Activated CD4-positive, alpha-beta T cell treated with anti-CD3 and anti-CD28 coated beads, Interleukin-2, amount 10 ng/mL, durations not matched to agents 24 days and 14 days (primary cell): ENCODE measurements around the gene P2RX2. TPM values are rescaled to one million over a fixed set of nuclear protein-coding genes. Genes with fewer than 3 reads are reported as not detected.
"Not testable (repeated sequence)": the region's sequence is repeated elsewhere in the genome, so short reads cannot be mapped to it uniquely, and the experiment has no call there.

Experiments used
- DNase-seq: peaks from one replicate; pipeline ENCODE4 v3.0.0; 2022
- H3K27ac Mint-ChIP-seq: one replicate; pipeline ENCODE4 v1.8.0; 2022; ENCODE audit warnings: mild to moderate bottlenecking, mixed read lengths
- H3K27me3 Mint-ChIP-seq: one replicate; pipeline ENCODE4 v1.8.0; 2022; ENCODE audit warnings: mixed read lengths
- H3K36me3 Mint-ChIP-seq: one replicate; pipeline ENCODE4 v1.8.0; 2022; ENCODE audit warnings: low read depth, mild to moderate bottlenecking, mixed read lengths
- H3K4me1 Mint-ChIP-seq: one replicate; pipeline ENCODE4 v1.8.0; 2021; ENCODE audit warnings: mixed read lengths
- H3K4me3 Mint-ChIP-seq: one replicate; pipeline ENCODE4 v1.8.0; 2022; ENCODE audit warnings: mild to moderate bottlenecking, moderate library complexity, mixed read lengths
- H3K9me3 Mint-ChIP-seq: one replicate; pipeline ENCODE4 v1.8.0; 2021; ENCODE audit warnings: mixed read lengths
- intact Hi-C: fragments of 100-400 bp; cut with micrococcal nuclease; formaldehyde crosslinking; loops from one replicate; pipeline ENCODE4 v1.15.1; 2023
- total RNA-seq: library from RNA; stranded (reverse); gene quantifications from 2 replicates; pipeline ENCODE4 v1.2.3, GENCODE V29; 2022

P2RX2 gene
- total RNA-seq, 1 donor from 2014 or later, result not detected

DNA sequence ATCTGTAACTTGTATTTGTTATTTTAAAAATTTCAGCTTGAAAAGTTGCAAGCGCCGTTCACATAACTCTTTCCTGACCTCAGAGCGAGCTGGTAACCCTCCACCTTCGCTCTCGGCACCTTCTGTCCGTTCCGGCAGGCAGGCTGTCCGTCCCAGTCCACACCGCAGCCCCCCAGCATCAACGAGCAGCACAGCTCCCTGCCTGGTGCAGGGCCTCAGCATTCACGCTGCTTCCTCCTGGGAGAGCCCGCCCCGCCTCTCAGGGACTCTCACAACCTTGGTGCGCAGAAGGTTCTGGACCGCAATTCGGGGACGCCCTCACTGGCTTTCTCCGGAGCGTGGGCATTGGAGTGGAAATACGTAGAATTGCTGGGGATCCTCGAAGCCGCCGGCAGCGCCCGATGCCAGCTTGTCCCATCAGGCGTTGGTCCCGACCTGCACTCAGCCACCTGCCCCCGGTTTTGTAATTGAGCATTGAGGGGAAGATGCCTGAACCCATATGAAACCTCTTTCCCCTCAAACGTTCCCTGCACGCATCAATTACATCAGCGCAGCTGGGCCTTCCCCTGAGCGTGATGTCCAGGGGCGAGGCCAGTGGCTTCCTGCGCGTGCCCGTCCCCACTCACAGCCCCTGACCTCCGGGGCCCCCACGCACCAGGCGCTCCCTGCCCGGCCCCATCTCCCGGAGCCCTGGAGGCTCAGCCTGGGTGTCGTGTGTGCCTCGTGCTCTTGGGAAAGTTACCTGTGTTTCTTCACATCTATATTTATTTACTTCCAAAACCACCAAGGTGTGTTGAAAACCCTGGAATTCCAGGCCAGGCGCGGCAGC lies 27.3 kb upstream of the P2RX2 start:
- H3K9me3 Mint-ChIP-seq, result no peaks in the 10 kb centered on the region
- peaks cover 1% of the 10 kb centered on the region for H3K27me3 Mint-ChIP-seq
- DNase-seq, result no peak
- H3K27ac Mint-ChIP-seq, result no peak overlapping the region
- H3K4me3 Mint-ChIP-seq, result no peak overlapping the region
- intact Hi-C loops, result no loop called here
- H3K4me1 Mint-ChIP-seq, result no peaks in the 10 kb centered on the region
- H3K36me3 Mint-ChIP-seq, result no peaks in the 10 kb centered on the region

DNA sequence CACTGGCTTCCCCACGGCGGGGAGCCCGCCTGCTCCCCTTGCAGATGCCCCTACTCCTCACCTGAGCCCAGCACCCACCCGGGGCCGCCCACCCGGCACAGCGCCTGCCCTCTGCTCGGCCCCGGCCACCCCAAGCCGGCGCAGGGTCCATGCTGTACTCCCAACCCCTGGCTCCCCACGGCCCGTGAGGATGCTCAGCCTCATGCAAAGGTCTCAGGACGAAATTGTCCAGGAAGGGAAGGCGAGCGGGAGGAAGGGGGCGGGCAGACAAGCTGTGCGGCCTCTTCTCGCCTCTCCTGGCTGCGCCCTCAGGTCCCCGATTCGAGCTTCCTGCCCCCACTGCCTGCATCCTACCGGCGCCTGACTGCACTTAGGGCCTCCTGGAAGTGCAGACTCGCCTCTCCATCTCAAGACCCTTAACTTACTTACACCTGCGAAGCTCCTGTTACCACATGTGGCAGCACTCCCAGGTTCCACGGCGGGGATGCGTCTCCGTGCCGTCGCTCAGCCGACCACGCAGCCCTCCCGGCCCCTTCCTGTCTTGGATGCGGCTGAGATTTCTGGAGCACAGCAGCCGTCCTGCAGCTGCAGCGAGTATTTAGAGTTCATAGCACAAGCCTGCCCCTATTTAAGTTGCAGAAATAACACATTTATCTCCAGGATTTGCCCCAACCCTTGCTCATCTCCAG lies 26.1 kb upstream of the P2RX2 start:
- Mint-ChIP-seq H3K4me1 (peaks cover 3% of the 10 kb centered on the region), H3K27me3 (peaks cover 5% of the 10 kb centered on the region), H3K27ac (no peak overlapping the region), H3K9me3 (no peaks in the 10 kb centered on the region), H3K4me3 (no peak overlapping the region), H3K36me3 (no peaks in the 10 kb centered on the region)
- DNase-seq, result no peak
- intact Hi-C loops, result no loop called here

GRCh38 chr12:132593071-132593470 lies 25.5 kb upstream of the P2RX2 start:
- DNase-seq, result no peak
- peaks cover 6% of the 10 kb centered on the region for H3K4me1 Mint-ChIP-seq
- no peaks in the 10 kb centered on the region for H3K9me3 Mint-ChIP-seq
- intact Hi-C loops, result no loop called here
- no peak overlapping the region for H3K27ac Mint-ChIP-seq
- H3K36me3 Mint-ChIP-seq, result no peaks in the 10 kb centered on the region
- peaks cover 9% of the 10 kb centered on the region for H3K27me3 Mint-ChIP-seq
- no peak overlapping the region for H3K4me3 Mint-ChIP-seq

DNA sequence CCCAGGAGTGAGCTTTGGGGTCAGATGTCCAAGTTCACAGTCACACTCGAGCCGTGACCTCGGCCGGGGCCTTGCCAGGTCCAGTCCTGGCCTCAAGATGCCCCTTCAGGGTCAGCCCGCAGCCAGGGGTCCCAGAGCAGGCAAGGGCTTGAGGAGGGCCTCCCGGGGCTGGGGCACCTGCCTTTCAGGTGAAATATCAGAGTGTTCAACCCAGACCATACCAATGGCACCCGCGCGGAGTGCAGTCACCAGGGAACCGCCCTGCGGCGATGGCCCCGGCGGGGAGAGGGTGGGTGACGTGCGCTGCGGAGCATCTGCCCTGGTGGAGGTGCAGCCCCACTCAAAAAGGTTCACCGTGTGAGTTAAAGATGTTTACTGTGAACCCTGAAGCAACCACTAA lies 25.1 kb upstream of the P2RX2 start:
- no peak overlapping the region for H3K27ac Mint-ChIP-seq
- DNase-seq, result no peak
- no peaks in the 10 kb centered on the region for H3K36me3 Mint-ChIP-seq
- H3K9me3 Mint-ChIP-seq, result no peaks in the 10 kb centered on the region
- H3K27me3 Mint-ChIP-seq, result peaks cover 10% of the 10 kb centered on the region
- intact Hi-C loops, result no loop called here
- peaks cover 7% of the 10 kb centered on the region for H3K4me1 Mint-ChIP-seq
- no peak overlapping the region for H3K4me3 Mint-ChIP-seq

GRCh38 chr12:132593938-132594358 lies 24.6 kb upstream of the P2RX2 start:
- H3K4me1 Mint-ChIP-seq, result peaks cover 11% of the 10 kb centered on the region
- DNase-seq, result peak; percentile 72
- H3K9me3 Mint-ChIP-seq, result no peaks in the 10 kb centered on the region
- intact Hi-C loops, result no loop called here
- peaks cover 14% of the 10 kb centered on the region for H3K27me3 Mint-ChIP-seq
- no peak overlapping the region for H3K27ac Mint-ChIP-seq
- no peak overlapping the region for H3K4me3 Mint-ChIP-seq
- H3K36me3 Mint-ChIP-seq, result no peaks in the 10 kb centered on the region

DNA sequence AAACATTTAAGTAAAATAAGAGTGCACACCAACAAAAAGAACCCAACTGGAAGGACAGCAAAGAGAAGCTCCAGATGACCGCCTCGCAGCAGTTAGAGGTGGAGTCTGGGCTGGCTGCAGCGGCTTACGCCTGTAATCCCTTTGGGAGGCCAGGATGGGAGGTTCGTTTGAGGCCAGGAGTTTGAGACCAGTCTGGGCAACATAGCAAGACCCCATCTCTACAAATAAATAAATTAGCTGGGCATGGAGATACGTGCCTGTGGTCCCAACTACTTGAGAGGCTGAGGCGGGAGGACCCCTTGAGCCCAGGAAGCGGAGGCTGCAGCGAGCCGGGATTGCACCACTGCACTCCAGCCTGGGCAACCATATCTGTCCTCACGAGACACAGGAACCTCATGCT lies 23.4 kb upstream of the P2RX2 start:
- intact Hi-C loops, result no loop called here
- Mint-ChIP-seq H3K36me3 (no peaks in the 10 kb centered on the region), H3K9me3 (no peaks in the 10 kb centered on the region), H3K4me3 (no peak overlapping the region), H3K27ac (no peak overlapping the region), H3K27me3 (peaks cover 23% of the 10 kb centered on the region), H3K4me1 (peaks cover 11% of the 10 kb centered on the region)
- no peak for DNase-seq

- intact Hi-C loops, result no loop called here
- H3K9me3 Mint-ChIP-seq, result no peaks in the 10 kb centered on the region
- peaks cover 13% of the 10 kb centered on the region for H3K4me1 Mint-ChIP-seq
- DNase-seq, result no peak
- H3K4me3 Mint-ChIP-seq, result no peak overlapping the region
- no peaks in the 10 kb centered on the region for H3K36me3 Mint-ChIP-seq
- H3K27me3 Mint-ChIP-seq, result peaks cover 29% of the 10 kb centered on the region
- H3K27ac Mint-ChIP-seq, result no peak overlapping the region
Observed at GRCh38 chr12:132596016-132596415, 22.6 kb upstream of the P2RX2 start.

- no peak for DNase-seq
- Mint-ChIP-seq H3K4me1 (peaks cover 14% of the 10 kb centered on the region), H3K9me3 (no peaks in the 10 kb centered on the region), H3K4me3 (peak overlapping the region; percentile 65), H3K27ac (no peak overlapping the region), H3K36me3 (no peaks in the 10 kb centered on the region), H3K27me3 (peaks cover 40% of the 10 kb centered on the region)
- intact Hi-C loops, result no loop called here
Observed at GRCh38 chr12:132597333-132598316, 21.0 kb upstream of the P2RX2 start.

GRCh38 chr12:132599502-132599901 lies 19.1 kb upstream of the P2RX2 start:
- H3K9me3 Mint-ChIP-seq, DNase-seq, intact Hi-C loops, H3K27ac Mint-ChIP-seq, H3K36me3 Mint-ChIP-seq, H3K4me3 Mint-ChIP-seq: not testable (repeated sequence)
- peaks cover 14% of the 10 kb centered on the region for H3K4me1 Mint-ChIP-seq
- peaks cover 47% of the 10 kb centered on the region for H3K27me3 Mint-ChIP-seq

GRCh38 chr12:132600048-132601032 lies 18.2 kb upstream of the P2RX2 start:
- peaks cover 51% of the 10 kb centered on the region for H3K27me3 Mint-ChIP-seq

DNA sequence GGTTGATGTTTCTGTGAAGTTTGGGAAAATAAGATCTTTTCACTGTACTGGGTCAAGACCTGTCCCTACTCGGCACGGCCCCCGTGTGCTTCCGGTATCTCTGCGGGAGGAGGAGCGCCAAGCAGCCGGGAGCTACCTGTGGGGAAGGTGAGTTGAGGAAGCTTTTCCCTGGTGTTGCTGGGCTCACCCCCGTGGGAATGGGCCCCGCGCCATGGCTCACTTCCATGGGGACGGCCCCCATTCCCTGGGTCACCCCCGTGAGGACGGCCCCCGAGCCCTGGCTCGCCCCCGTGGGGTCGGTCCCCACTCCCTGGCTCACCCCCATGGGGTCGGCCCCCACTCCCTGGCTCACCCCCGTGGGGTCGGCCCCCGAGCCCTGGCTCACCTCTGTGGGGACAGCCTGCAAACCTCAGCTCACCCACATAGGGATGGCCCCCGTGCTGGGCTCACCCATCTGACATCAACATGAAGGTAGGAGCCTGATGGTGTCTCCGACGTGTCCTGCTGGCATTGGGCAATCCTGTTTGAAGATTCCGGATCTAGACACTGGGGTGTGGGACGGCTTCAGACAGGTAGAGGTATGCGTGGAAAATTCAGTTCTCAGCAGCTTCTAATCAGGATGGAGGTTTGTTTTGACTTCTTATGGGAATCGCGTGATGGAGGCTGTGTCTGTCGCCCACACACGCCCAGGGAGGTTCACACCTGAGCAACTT lies 17.2 kb upstream of the P2RX2 start:
- no peaks in the 10 kb centered on the region for H3K36me3 Mint-ChIP-seq
- peaks cover 50% of the 10 kb centered on the region for H3K27me3 Mint-ChIP-seq
- H3K9me3 Mint-ChIP-seq, result no peaks in the 10 kb centered on the region
- peak overlapping the region; percentile 79 for H3K4me3 Mint-ChIP-seq
- DNase-seq, result no peak
- H3K4me1 Mint-ChIP-seq, result peaks cover 14% of the 10 kb centered on the region
- intact Hi-C loops, result loop anchor here (2.0 kb wide), 1 partner anchor 13 kb away; no protein-coding TSS in a partner anchor
- H3K27ac Mint-ChIP-seq, result no peak overlapping the region

More at GRCh38 chr12:132600048-132601032, 18.2 kb upstream of the P2RX2 start:
- no peak overlapping the region for H3K27ac Mint-ChIP-seq
- H3K36me3 Mint-ChIP-seq, result no peaks in the 10 kb centered on the region
- no peaks in the 10 kb centered on the region for H3K9me3 Mint-ChIP-seq
- peak overlapping the region; percentile 79 for H3K4me3 Mint-ChIP-seq
- intact Hi-C loops, result loop anchor here (2.0 kb wide), 1 partner anchor 14 kb away; no protein-coding TSS in a partner anchor
- peaks cover 14% of the 10 kb centered on the region for H3K4me1 Mint-ChIP-seq
- peak; percentile 78 for DNase-seq

- Mint-ChIP-seq H3K4me1 (peaks cover 11% of the 10 kb centered on the region), H3K4me3 (no peak overlapping the region), H3K9me3 (no peaks in the 10 kb centered on the region), H3K27ac (no peak overlapping the region), H3K36me3 (no peaks in the 10 kb centered on the region), H3K27me3 (peaks cover 50% of the 10 kb centered on the region)
- no peak for DNase-seq
- intact Hi-C loops, result no loop called here
Observed at GRCh38 chr12:132602572-132603239, 15.9 kb upstream of the P2RX2 start.
